B cell (primary cell): ENCODE results near the gene STX1A. TPM values are rescaled to one million over a fixed set of nuclear protein-coding genes. Genes with fewer than 3 reads are reported as not detected.

Experiments used
- ATAC-seq: fragments of 200-7000 bp; cut with Tn5 transposase; one replicate; pipeline ENCODE4 v1.10.0; 2021; ENCODE audit warnings: low read depth, mild to moderate bottlenecking, moderate number of reproducible peaks, moderate library complexity
- CTCF ChIA-PET: fragments of 350-600 bp; sonication (Branson Sonifier 250); formaldehyde crosslinking; loops from one replicate; lab custom pipeline; 2021; ENCODE audit warnings: antibody characterized with exemption, inconsistent platforms; lab: Charles Lee
- POLR2A ChIA-PET: fragments of 350-600 bp; sonication (Branson Sonifier 250); formaldehyde crosslinking; loops from one replicate; lab custom pipeline; 2021; ENCODE audit warnings: antibody characterized with exemption; lab: Charles Lee
- DNase-seq: peaks from one replicate; pipeline ENCODE4 v3.0.0; 2013
- H2AFZ ChIP-seq: 2 replicates; pipeline ENCODE4 v1.6.1; 2012; ENCODE audit warnings: mild to moderate bottlenecking, low read depth, low read length; ENCODE audit not compliant: insufficient read depth, poor library complexity, severe bottlenecking
- H3K27ac ChIP-seq, 2 donors: 1 replicate in 1 of 2; 2 replicates in 1 of 2; pipeline ENCODE4 v1.5.1; 2012 to 2013; ENCODE audit warnings: low read length in 2 of 2, mild to moderate bottlenecking in 2 of 2, moderate library complexity in 1 of 2
- H3K27me3 ChIP-seq, 4 experiments: fragments of 200-600 bp in 1 of 4; sonication (generic) in 1 of 4; replicated peaks in 1 of 4; 1 replicate in 2 of 4; 2 replicates in 2 of 4; pipeline versions ENCODE4 v1.6.1 to v1.7.0; 2013 to 2016; ENCODE audit warnings: low read length in 3 of 4, mild to moderate bottlenecking in 2 of 4, mixed read lengths in 1 of 4, moderate library complexity in 1 of 4; ENCODE audit not compliant: insufficient read depth in 4 of 4, control insufficient read depth in 3 of 4; ENCODE audit errors: control extremely low read depth in 1 of 4
- H3K36me3 ChIP-seq, 2 experiments: replicated peaks in 1 of 2; 1 replicate in 1 of 2; 2 replicates in 1 of 2; pipeline versions ENCODE4 v1.6.1 to v1.7.1; 2013; ENCODE audit warnings: low read length in 1 of 2; ENCODE audit not compliant: insufficient read depth in 2 of 2, control insufficient read depth in 1 of 2; ENCODE audit errors: control extremely low read depth in 1 of 2, extremely low read depth in 1 of 2
- H3K4me1 ChIP-seq, 2 donors: fragments of 200-600 bp in 1 of 2; sonication (generic) in 1 of 2; 1 replicate in 1 of 2; 2 replicates in 1 of 2; pipeline versions ENCODE4 v1.5.1 to v1.6.1; 2013 to 2017; ENCODE audit warnings: low read length in 2 of 2; ENCODE audit not compliant: control insufficient read depth in 2 of 2, insufficient read depth in 2 of 2
- H3K4me2 ChIP-seq: replicated peaks from 2 replicates; pipeline ENCODE3; 2012; ENCODE audit warnings: mild to moderate bottlenecking, low read depth, low read length; ENCODE audit not compliant: poor library complexity, severe bottlenecking
- H3K4me3 ChIP-seq, 5 experiments: fragments of 200-600 bp in 1 of 5; sonication (generic) in 1 of 5; 1 replicate in 3 of 5; 2 replicates in 2 of 5; pipeline versions ENCODE4 v1.5.1 to v1.7.0; 2011 to 2016; ENCODE audit warnings: low read length in 4 of 5, mild to moderate bottlenecking in 4 of 5, low read depth in 2 of 5, control low read depth in 1 of 5, moderate library complexity in 1 of 5; ENCODE audit not compliant: insufficient read depth in 1 of 5; ENCODE audit errors: control extremely low read depth in 1 of 5, extremely low read depth in 1 of 5
- H3K79me2 ChIP-seq: fragments of 200-600 bp; sonication (generic); one replicate; pipeline ENCODE4 v1.6.0; 2016; ENCODE audit warnings: low read length; ENCODE audit not compliant: control insufficient read depth, insufficient read depth
- H3K9ac ChIP-seq: fragments of 200-600 bp; sonication (generic); 2 replicates; pipeline ENCODE4 v1.6.1; 2017; ENCODE audit warnings: mild to moderate bottlenecking, low read length, moderate library complexity
- H3K9me3 ChIP-seq, 3 donors: one replicate each; pipeline versions ENCODE4 v1.6.1 to v1.7.1; 2013; ENCODE audit warnings: low read length in 2 of 3; ENCODE audit not compliant: control insufficient read depth in 2 of 3, insufficient read depth in 1 of 3; ENCODE audit errors: control extremely low read depth in 1 of 3
- H4K20me1 ChIP-seq: 2 replicates; pipeline ENCODE4 v1.6.0; 2012; ENCODE audit warnings: mild to moderate bottlenecking, low read length; ENCODE audit not compliant: insufficient read depth, control insufficient read depth, poor library complexity, severe bottlenecking
- H3K27ac Mint-ChIP-seq: one replicate; pipeline ENCODE4 v1.8.0; 2021; ENCODE audit warnings: mixed read lengths
- H3K27me3 Mint-ChIP-seq: one replicate; pipeline ENCODE4 v1.8.0; 2021; ENCODE audit warnings: mixed read lengths
- H3K4me1 Mint-ChIP-seq: one replicate; pipeline ENCODE4 v1.8.0; 2021; ENCODE audit warnings: mixed read lengths
- H3K4me3 Mint-ChIP-seq: one replicate; pipeline ENCODE4 v1.8.0; 2021; ENCODE audit warnings: mixed read lengths
- H3K9me3 Mint-ChIP-seq: one replicate; pipeline ENCODE4 v1.8.0; 2022; ENCODE audit warnings: mixed read lengths; ENCODE audit not compliant: insufficient read depth
- CTCF ChIP-seq: fragments of 200-600 bp; IDR thresholded peaks from one replicate; pipeline ENCODE4 v1.8.0; 2022; ENCODE audit warnings: antibody characterized with exemption, mild to moderate bottlenecking
- EZH2 ChIP-seq: IDR thresholded peaks from 2 replicates; pipeline ENCODE4 v1.6.1; 2012; ENCODE audit warnings: borderline replicate concordance, low read depth, mild to moderate bottlenecking, moderate library complexity, low read length; ENCODE audit not compliant: insufficient read depth, poor library complexity, severe bottlenecking
- WGBS: methylation state at CpG from one replicate; pipeline ENCODE4 v1.1.5; 2013; ENCODE audit warnings: missing lambda C conversion rate; ENCODE audit not compliant: insufficient coverage; 5-methylcytosine and 5-hydroxymethylcytosine counted together
- intact Hi-C: fragments of 100-400 bp; cut with micrococcal nuclease; formaldehyde crosslinking; loops from one replicate; pipeline ENCODE4 v1.10.0; 2022
- polyA plus RNA-seq: library from polyadenylated mRNA; depleted of rRNA; stranded (reverse); fragments of >200 nt; gene quantifications from 2 replicates; pipeline ENCODE4 v1.2.3, GENCODE V29; 2012
- total RNA-seq, 2 donors: library from RNA; stranded (reverse); fragments of 120-200 nt in 1 of 2; gene quantifications; 1 replicate in 1 of 2; 2 replicates in 1 of 2; pipeline versions ENCODE4 v1.2.3 to v1.2.4, GENCODE V29; 2013 to 2022

STX1A gene
- total and polyA plus RNA-seq, 2 donors (not counting 1 experiment from before 2014, with no cell fraction given), result 3.1 to 9.6 TPM

- TF ChIP-seq CTCF (no peak), EZH2 (no peak)
- DNase-seq (peak; percentile 46), ATAC-seq (no peak)
- Mint-ChIP-seq H3K9me3 (peaks cover under 1% of the 10 kb centered on the region), H3K4me1 (peaks cover 8% of the 10 kb centered on the region), H3K4me3 (peak overlapping the region; percentile 72), H3K27ac (no peak overlapping the region), H3K27me3 (peaks cover 36% of the 10 kb centered on the region)
- POLR2A ChIA-PET, result interaction anchor here (0.7 to 0.8 kb wide), 2 partner anchors 16 to 36 kb away, joined by 3 to 4 read pairs; no protein-coding TSS in a partner anchor
- Histone ChIP-seq H4K20me1 (no peaks in the 10 kb centered on the region), H3K4me2 (peak overlapping the region; percentile 92), H2AFZ (peak overlapping the region; percentile 79), H3K9ac (peak overlapping the region; percentile 51), H3K36me3 (no peaks in the 10 kb centered on the region), H3K27ac (no peak overlapping the region), H3K79me2 (no peaks in the 10 kb centered on the region), H3K4me1 (peaks cover 8 to 16% of the 10 kb centered on the region in 2 donors), H3K4me3 (peak overlapping the region in 4 of 5 experiments; percentile 24 to 59 (median 44)), H3K9me3 (peaks cover 0 to 3% (median 0%) of the 10 kb centered on the region in 3 donors), H3K27me3 (peaks cover 0 to 52% (median 16%) of the 10 kb centered on the region in 4 experiments)
- 3% methylated on average over 43 of the region's 52 CpGs for WGBS
- intact Hi-C loops, result no loop called here
- CTCF ChIA-PET, result interaction anchor here (1.0 kb wide), 3 partner anchors 57 to 90 kb away, joined by 3 to 5 read pairs (median 3); partner anchors contain the start of gene TBL2
Observed at GRCh38 chr7:73668103-73668885, 51.2 kb downstream of the STX1A start.
